Stimulated activated CD8-positive, alpha-beta memory T cell treated with anti-CD3 and anti-CD28 coated beads, Interleukin-2, amount 100 ng/mL, for 48 hours (primary cell): Measurements from ENCODE around the gene NPTN.
"Not testable (repeated sequence)": the region's sequence is repeated elsewhere in the genome, so short reads cannot be mapped to it uniquely, and the experiment has no call there.

Source experiments
- DNase-seq, 2 donors: peaks; one replicate each; pipeline ENCODE4 v3.0.0-alpha.2; 2020; ENCODE audit warnings: low read depth in 2 of 2

The NPTN gene

DNA sequence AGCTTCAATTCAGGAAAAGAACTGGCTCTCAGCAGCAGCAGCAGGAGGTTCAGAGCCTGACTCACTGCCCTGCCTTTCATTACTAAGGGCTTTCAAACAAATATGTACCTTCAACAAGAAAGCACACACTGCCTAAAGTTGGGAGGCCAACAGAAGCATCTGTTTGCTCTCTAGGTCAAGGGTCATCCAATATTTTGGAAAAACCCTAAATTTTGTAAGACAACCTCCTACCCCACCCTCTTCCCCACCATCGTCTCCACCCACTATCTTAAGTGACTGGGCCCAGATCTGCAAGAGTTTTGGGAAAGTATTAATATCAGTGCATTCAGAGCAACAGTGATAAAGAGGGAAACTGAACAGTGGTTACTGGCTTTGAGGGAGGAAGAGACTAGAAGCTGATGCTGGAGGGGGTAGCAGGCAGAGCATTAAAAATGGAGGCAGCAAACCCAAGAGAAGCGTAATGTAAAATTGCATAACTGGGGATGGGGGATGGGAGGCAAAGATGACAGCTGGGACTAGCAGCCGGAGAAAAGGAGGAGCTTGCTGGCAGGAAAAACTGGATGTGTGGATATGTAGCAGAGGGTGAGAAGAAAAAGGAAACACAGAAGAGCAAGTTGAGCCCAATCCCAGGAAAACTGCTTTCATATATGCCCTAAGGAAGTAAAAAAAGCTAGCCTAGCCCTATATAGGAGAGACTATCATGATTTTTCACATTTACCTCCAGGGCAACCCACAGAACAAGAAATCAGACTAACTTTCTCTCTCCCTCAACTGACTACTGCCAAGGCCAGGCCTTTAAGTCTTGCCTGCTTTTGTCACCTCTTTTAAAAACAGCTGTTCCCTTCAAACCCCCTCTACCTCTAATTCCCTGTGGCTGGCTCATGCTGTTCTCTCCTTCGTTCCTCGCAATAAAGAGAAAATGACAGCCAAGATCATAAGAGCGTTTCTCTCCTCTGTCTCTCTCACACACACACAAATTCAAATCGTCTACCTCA is 31.4 kb downstream of the NPTN start:
- no peak for DNase-seq

DNA sequence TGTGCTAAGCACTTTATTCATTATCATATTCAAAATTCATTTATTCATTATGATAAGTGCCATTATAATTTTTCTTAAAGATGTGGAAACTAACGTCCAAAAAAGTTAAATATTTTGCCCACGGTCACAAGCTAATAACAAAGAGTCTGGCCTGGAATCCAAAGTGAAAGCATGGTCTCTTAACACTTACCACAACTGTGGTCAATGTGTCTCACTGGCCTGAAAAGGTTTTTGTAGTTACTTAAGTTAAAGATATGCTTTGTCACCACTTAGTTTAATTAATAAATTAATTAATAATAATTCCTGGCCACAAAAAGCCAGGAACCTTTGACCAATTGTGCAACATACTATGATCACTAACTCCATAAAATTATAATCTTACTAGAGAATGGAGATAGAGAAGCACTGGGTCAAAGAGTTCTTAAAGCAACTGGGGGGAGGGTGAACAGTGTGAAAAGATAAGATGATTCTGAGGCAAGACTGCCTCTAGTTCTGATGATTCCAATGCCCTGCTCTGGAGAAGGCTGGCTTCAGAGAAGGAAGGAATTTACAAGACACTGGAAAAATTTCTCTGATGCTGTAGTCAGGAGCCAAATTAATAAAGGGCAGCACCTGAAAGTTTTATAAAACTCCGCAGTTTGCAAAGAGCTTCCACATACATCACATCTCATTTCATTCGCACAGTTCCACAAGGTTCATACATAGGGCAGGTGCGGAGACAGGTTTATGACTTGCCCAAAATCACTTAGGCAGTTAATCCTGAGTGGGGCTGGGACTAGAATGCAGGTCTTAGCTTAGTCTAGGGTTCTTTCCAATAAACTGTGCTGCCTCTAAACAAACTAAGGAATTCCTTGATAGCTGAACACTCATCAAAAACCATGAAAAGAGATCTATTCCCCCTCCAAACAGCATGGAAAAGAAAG is 32.5 kb downstream of the NPTN start:
- DNase-seq, result no peak

- DNase-seq, result no peak
Measured at GRCh38 chr15:73599934-73600333, 33.3 kb downstream of the NPTN start.

GRCh38 chr15:73598530-73599160 is 34.5 kb downstream of the NPTN start:
- no peak for DNase-seq

DNA sequence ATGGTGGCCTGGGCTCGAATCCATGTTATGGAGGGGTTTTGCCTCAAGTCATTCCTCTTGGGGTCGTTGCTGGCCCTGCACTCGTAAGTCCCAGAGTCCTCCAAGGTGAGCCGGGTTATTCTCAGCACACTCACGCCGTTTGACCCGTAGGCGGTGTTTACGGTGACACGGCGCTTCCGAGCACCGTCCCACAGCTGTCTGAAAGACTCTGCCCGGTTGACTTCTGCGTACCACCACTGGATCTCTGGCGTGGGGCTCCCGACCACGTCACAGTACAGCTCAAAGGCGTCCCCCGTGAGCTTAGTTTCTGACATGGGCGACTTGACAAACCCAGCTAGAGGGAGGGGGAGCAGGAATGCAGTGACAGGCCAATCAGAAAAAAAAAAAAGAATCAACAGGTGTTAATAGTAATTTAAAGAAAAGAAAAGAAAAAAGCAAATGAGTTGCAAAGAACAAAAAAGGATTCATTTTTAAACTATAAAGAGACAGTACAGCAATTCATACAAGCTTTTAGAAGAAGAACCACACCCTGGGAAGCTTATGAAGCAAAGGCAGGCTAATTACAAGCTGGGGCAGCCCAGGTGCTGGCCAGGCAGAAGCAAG is 36.1 kb downstream of the NPTN start:
- DNase-seq, result no peak

GRCh38 chr15:73596174-73596573 is 37.0 kb downstream of the NPTN start:
- DNase-seq, result no peak

DNA sequence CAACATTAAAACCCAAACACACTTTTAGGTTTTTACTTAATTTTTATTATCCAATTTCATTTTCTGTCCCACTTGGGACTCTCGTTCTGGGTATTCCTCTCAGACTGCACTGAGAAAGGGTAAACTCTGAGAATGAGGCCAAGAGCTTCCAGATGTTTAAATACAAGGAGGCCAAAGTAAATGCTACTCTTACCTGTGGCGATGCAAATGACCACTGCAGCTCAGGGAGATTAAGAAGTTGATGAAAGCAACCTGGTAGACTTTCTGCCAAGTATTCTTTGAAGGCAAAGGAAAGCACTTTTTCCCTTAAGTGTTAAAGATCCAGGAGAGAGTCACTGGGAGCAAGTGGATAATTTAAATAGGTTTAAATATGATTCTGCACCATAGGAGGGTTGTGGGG is 39.1 kb downstream of the NPTN start:
- no peak for DNase-seq

DNA sequence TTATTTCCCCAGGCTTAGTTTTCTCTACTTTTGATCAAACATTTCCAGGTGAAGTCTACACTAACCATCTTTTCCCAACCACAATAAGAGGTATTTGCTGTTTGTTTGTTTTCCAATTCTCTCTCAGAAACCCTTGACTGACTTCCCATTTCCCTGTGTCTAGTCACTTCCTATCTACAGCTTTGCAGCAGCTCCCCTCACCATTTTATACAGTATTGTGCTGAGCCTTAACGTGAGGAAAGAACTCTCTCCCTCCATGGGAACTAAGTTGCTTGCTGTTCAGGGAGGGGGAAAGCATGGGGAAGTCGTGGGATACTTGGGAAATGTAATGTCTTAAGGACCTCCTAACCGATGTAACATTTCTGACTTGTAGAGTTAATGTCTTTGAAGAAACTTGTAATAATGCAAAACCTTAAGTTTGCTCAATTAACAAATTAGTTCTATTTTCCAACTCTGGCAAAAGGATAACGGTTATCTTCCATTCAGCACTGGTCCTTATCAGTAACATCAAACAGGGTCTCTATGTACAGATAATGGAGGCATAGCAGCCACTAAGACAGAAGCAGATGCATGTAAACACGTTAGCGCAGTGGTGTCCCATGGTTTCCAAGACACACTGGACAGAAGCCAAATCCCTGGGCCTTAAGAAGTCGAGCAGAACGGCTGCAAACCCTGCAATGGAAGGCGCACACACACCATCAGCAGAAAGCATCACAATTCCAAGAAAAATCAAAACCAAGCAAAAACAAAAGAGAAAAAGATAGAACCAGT is 39.7 kb downstream of the NPTN start:
- DNase-seq, result no peak

- DNase-seq, result no peak
Measured at GRCh38 chr15:73590263-73590662, 42.9 kb downstream of the NPTN start.

DNA sequence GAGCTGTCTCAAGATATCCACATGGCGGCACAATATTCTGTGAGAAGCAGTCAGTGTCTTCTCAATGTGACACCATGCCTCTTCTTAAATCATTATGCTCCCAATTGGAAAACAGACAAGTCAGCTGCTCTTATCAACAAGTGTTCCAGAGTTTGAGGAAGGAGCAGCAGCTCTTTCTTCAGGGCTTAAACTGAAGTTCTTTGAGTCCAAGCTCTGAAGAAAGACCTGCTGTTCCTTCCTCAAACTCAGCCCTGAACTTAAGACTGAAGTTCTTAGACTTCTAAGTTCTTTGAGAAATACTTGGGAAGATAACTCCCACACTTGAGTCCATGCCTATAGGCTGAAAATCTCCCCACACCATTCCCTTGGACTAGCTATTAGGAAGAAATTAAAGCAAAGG is 43.4 kb downstream of the NPTN start:
- no peak for DNase-seq

DNA sequence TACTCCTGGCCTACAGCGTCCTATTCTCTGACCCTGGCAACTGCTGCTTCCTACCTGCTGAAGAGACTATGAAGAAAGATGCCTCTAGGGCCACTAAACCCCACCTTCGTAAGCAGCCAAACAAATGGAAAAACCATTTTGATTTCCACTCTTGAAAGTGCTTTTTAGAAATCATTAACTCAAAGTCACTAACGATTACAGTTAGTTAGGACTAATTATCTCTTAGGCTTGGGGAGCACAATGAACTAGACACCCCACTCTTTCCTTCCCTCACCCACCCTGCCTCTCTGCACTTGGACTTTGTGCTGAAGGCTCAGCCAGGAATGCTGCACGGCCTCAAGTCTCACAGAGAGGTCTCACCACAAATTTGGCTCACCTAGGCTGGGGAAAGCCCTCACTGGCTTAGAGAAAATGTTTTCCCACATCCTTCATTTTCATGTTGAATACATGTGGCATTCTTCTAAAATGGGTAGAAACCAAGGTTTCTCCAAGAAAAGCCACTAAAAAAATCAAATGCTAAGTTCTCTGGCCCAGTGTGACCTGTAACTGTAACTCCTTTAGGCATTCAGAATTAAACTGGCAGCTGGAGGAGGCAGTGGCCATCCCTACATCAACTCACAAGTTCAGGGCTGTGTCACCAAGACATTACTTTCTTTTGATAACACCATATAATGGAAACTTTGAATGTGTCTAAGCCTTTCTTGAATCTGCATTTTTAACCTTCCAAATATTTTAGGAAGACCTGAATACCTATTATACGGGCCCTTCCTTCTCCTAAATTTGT is 47.1 kb downstream of the NPTN start:
- DNase-seq, result no peak

DNA sequence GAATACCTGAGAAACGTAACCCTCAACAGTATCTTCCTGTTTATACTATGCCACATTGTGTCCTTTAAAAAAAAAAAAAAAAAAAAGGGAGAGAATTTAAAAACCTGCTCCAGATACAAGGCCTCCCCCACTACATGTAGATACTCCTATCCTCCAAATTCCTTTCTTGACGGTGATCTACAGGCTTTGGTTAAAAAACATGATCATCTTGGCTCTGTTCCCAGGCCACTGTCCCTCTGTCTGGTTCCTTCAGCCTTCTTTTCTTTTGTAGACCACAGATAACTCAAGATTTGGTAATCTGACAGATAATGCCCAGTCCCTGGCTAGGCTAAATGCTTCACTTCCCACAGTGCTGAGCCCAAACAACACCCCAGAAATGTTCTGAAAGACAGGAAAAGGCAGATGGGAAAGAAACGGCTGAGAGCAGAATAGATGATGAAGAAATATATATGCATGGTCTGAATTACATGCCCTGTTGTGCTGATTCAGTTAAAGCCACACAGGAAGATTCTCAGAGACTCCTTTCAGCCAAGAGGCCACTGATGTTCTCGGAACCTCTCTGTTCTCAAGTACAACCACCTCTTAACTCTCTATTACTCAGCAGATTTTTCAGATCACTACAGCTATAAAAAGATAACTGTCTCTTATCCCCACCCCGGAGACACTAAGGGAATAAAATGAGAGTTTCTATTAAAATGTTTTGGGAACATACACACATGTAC is 48.3 kb downstream of the NPTN start:
- DNase-seq, result no peak

DNA sequence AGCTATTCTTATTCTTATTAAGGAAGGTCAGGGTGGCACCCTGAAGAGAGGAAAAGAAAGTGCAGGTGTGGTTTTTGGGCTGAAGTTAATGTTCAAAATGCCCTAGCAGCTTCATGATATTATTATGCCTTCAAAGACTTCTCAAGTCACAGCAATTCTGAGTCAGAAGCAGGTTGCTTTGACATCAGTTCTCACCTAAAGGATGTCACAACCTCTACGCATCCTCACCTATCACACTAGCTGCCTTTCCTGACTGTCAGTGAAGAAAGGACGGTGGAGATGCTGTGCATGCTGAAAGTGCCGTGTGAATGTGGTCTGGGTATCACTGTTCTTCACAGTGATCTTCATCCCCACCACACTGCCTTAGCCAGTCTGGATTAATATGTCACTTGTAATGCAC is 49.6 kb downstream of the NPTN start:
- DNase-seq, result no peak

- no peak for DNase-seq
Measured at GRCh38 chr15:73582851-73583379, 50.3 kb downstream of the NPTN start.

GRCh38 chr15:73578026-73578425 is 55.2 kb downstream of the NPTN start:
- no peak for DNase-seq

- DNase-seq, result not testable (repeated sequence)
Measured at GRCh38 chr15:73577593-73577992, 55.6 kb downstream of the NPTN start.

GRCh38 chr15:73575636-73576247 is 57.4 kb downstream of the NPTN start:
- DNase-seq, result no peak

GRCh38 chr15:73573572-73573971 is 59.6 kb downstream of the NPTN start:
- no peak for DNase-seq

DNA sequence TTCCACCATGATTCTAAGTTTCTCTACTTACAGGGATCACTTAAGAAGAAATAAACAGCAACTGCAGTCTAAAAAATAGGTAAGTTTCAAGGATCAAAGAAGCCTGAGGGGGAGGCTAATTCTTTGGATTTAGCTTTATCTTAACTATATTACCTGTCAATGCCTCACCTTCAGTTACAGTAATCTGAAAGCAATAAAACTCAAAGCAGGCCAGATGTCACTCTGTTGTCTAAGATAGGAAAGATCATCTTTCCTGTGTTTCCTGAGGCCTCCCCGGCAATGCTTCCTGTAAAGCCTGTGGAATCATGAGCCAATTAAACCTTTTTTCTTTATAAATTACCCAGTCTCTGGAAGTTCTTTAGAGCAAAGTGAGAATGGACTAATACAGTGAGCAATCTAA is 60.2 kb downstream of the NPTN start:
- no peak for DNase-seq
